ENCODE data around the gene ZNF324.
"Not testable (repeated sequence)": the region's sequence is repeated elsewhere in the genome, so short reads cannot be mapped to it uniquely, and the experiment has no call there.

ZNF324 gene

DNA sequence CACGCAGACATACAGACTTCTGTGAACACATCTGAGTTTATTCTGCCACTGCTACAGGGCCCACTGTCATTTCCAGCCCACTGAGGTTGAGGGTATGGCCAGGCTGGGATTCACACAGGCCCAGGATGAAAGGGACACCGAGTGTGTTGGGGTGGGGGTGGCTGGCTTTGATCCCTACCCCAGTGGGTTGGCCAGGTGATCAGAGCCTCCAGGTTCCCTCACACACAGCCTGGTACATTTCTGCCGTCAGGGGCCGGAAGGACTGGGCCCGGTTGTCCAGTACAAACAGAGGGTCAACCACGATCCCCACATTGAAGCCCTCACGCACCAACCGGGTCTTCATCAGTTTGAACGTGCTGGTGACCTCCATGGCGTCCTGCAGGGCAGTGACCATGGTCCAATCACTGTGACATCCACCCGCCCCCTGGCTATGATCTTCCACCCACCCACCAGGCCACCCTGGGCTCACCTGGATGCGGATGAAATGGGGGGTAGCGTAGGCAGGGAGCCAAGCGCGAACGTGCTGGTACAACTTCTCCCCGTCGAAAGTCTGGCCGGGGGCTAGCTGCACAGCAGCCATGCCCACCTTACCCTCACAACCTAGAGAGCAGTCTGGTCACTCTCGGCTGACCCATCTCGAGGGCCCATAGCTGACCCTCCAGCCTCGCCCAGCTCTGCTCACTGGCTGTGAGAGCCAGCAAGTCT lies 31.6 kb downstream of the ZNF324 start:
- in situ Hi-C loops (cut with HindIII; ENCODE audit: low sequenced_read_pairs), result no loop called here

DNA sequence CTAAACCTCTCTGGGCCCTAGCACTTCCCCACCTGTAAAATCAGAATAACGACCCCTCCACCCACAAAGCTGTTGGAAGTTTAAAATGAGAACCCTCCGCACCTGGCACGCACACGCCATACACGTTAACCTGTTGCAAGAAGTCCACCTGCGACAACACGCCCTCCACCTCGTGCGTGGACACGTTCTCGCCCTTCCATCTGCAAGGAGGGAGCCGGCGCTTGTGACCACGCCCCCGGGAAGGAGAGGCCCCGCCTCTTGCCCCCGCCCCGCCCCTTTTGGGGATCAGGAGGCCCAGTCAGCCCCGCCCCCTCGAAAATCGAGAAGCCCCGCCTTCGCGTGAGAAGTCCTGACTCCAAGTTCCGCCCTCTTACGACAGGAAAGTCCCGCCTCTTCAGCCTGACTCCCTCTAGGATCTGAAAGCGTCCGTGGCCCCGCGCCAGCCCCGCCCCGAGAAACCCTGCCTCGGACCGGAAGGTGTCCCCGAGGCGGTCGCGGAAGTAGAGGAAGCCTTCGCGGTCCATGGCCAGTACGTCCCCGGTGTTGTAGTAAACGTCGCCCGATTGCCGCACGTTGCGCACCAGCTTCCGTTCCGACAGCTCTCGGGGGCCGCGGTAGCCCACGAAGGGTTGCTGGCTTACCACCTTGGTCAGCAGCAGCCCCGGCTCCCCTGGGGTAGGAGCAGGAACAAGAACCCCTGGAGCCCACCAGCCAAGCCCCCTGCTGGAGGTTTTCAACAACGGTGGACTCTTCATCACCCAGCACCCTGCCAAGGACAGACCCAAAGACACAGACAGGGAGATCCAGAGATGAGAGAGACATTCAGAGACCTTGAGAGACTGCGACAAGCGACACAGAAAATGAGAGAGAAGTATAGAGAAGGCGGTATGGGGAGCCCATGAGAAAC lies 32.4 kb downstream of the ZNF324 start:
- in situ Hi-C loops (cut with HindIII; ENCODE audit: low sequenced_read_pairs), result no loop called here

DNA sequence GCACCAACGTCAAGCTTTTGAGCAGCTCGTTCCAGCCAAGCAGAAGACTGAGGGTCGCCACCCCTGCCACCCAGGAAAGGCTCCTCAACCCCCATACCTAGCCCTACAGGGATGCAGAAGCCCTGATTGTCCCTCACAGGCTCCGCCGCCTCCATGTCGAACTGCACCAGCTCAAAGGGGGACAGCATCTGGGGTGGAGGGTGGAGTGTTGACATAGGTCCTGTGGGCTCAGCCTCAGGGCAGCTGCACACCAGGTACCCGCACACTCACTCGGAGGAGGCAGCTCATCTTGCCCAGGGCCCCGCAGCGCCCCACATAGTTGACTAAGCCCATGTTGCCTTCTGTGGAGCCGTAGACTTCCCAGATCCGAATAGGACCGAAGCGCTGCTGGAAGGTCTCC lies 33.4 kb downstream of the ZNF324 start:
- in situ Hi-C loops (cut with HindIII; ENCODE audit: low sequenced_read_pairs), result no loop called here

GRCh38 chr19:58507602-58508223 lies 40.8 kb downstream of the ZNF324 start:
- in situ Hi-C loops (cut with HindIII; ENCODE audit: low sequenced_read_pairs), result not testable (repeated sequence)

DNA sequence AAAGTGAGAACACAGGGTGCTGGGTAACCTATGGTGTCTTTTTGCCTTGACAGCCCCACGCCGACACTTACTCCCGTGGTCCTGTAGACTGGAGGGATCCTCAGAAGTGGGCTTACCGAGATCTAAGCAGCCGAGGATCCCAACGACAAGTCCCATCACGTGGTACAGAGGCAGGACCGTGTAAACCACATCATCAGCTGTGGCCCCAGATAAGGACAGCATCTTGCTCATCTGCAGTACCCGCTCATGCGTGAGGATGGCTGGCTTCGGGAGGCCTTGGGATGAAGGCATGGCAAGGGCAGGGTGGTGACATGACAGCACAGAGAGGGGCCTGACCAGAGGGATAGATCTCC lies 42.8 kb downstream of the ZNF324 start:
- in situ Hi-C loops (cut with HindIII; ENCODE audit: low sequenced_read_pairs), result no loop called here

- in situ Hi-C loops (cut with HindIII; ENCODE audit: low sequenced_read_pairs), result no loop called here
Observed at GRCh38 chr19:58510084-58510862, 43.4 kb downstream of the ZNF324 start.

DNA sequence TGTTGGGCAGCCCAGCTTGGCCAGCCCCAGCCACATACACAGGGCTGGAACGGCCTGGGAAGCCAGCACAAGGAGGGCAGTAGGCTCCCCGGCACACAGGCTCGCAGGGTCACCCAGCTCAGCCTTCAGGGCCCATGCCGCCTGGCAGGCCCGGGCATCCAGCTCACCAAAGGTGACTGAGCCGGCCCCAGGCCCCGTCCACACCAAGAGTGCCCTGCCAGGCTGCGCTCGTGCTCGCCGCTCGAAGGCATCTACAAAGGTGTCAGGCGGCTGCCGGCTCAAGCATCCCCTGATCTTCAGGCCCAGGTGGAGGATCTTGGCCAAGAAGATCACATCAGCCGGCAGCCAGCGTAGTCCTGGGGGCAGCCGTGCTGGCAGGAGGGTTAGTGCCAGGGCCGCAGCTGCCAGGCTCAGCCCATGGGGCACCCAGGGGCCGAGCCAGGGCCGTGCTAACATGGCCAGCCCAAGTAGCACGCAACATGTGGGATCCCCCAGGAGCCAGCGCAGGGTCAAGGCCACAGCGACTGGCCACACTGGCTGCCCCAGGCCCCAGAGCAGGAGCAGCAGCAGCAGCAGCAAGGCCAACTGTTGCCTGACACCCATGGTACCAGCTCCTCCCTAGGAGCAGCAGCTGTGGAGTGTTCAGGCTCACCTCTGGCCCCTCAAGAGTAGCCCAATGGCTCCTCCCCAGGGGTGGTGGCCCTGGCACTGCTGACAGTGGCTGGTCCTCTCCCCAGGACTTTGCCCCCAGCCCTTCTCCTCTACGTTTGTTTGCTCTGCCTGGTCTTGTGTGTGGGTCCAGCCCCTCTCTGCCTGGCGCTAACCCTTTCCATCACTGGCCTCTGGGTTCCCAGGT lies 44.7 kb downstream of the ZNF324 start, which contains the start of gene SLC27A5:
Gene SLC27A5, minus strand, starts transcription at position 640 of the 856 bp plus-strand sequence. Its CDS starts 37 bp downstream, at position 603.
- in situ Hi-C loops (cut with HindIII; ENCODE audit: low sequenced_read_pairs), result no loop called here

DNA sequence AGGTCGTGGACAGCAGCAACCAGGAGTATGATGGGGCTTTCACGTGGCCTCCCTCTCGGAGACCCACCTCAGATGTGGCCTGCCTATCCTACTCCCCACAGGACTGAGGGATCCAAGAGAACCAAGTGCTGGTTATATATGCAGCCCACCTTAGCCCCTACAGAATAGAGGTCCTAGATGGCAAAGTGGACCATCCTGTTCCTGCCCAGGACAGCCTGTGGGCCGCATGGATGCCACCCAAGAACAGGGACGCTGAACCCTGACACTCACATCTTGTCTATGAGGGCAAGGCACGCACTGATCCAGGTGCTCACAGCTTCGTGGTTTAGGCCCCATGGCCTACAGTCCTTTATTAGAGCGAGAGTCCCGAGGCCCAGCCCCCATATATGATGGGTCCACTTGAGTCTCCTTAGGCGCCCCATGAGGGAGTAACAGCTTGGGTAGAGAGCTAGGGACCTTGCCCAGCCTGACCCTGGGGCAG lies 46.4 kb downstream of the ZNF324 start:
- in situ Hi-C loops (cut with HindIII; ENCODE audit: low sequenced_read_pairs), result no loop called here

- in situ Hi-C loops (cut with HindIII; ENCODE audit: low sequenced_read_pairs), result no loop called here
Observed at GRCh38 chr19:58513694-58514563, 47.0 kb downstream of the ZNF324 start.

- in situ Hi-C loops (cut with HindIII; ENCODE audit: low sequenced_read_pairs), result no loop called here
Observed at GRCh38 chr19:58514564-58515022, 47.7 kb downstream of the ZNF324 start.

DNA sequence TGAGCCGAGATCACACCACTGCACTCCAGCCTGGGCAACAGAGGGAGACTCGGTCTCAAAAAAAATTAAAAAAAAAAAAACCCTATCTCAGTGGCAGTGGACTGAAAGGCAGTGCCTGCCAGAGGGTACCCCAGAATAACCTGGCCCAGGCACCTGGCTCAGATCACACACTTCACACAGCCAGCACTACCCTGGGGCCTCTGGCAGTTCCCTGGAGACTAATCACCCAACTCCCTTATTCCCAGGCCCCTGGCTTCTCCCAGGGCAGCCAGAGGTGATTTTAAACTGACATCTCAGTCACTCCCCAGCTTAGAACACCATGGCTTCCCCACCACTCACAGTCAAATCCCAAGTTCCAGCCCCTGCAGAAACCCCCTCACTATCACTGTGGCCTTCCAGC lies 48.4 kb downstream of the ZNF324 start:
- in situ Hi-C loops (cut with HindIII; ENCODE audit: low sequenced_read_pairs), result no loop called here

GRCh38 chr19:58516246-58516836 lies 49.5 kb downstream of the ZNF324 start:
- in situ Hi-C loops (cut with HindIII; ENCODE audit: low sequenced_read_pairs), result no loop called here

GRCh38 chr19:58516964-58517833 lies 50.3 kb downstream of the ZNF324 start:
- in situ Hi-C loops (cut with HindIII; ENCODE audit: low sequenced_read_pairs), result no loop called here

DNA sequence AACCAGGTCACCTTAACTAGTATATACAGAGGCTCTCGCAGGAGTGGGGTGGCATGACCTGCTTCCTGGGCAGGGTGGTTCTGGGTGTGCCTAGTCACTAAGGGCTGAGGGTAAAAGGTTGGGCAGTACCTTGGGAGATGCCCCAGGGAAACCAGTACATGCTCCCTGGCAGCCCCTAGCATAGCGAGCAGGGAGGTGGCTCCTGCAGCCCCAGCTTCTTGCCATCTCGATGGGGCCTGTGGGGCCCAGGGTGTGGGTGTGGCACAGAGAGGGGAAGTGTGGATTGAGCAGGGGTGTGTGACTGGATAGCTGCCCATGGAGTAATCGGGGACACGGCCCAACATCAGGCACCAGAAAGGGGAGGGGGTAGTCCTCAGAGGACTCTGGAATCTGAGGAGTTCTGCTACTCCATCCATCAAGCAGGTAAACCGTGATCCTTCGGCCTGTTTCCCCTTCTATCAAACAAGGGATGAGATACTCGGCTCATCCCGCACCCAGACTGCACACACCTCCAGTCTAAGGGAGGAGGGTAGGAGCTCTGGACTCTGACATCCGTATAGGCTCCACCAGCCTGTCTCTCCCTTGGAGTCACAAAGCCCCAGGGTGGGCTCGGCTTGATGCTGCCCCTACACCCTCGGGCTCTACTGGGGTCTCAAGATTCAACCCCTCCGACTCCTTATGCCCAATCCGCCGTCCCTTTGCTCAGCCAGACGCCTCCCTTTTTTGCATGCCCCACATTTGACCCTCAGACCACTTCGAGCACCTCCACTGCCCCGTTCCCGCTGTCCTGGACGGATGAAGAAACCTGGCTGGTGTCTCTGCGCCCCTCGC lies 51.6 kb downstream of the ZNF324 start:
- in situ Hi-C loops (cut with HindIII; ENCODE audit: low sequenced_read_pairs), result no loop called here

- in situ Hi-C loops (cut with HindIII; ENCODE audit: low sequenced_read_pairs), result no loop called here
Observed at GRCh38 chr19:58519087-58519354, 52.1 kb downstream of the ZNF324 start.

DNA sequence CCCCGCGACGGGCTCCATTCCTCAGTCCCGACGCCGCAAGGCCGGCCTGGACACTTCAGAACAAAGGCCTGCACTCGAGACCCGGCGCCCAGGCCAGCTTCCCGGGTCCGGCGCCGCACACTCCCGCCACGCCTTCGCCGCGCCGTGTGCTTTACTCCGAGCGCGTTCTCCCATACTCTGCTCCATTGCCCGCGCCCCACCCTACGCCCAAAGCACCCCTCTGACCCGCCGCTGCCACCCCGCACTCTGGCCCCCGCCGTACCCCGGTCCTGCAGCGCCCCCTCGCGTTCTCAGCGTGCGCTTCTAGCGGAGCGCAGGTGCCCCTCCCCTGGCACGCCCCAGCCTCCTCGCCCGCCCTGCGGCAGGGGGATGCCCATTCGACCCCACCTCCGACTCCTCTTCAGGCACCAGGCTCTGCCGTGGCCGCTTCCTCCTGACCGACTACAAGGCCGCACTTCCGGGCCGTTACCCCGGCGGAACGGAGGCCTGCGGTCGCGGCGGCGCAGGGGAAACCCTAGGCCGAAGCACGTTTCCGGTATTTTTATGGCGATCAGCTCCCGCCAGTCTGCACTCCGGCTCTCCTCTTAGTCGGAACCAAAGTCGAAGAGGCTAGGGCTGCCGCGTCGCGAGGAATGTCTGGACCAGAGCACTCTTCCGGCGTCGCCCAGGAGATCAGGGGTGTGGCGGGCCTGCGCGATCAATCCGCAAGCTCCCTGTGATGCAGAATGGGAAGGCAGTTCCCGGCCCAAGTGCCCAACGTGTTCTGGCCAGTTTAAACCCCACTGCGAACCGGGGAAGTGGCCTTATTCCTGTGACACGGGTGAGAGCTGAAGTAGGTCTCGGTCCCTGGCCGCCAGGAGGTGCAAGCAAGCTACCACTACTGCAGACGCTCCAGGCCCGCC lies 52.7 kb downstream of the ZNF324 start, which contains the start of gene ZBTB45:
Gene ZBTB45, minus strand, starts transcription at position 456 of the 902 bp plus-strand sequence. CDS start 2,137 bp downstream, outside the sequence.
- in situ Hi-C loops (cut with HindIII; ENCODE audit: low sequenced_read_pairs), result no loop called here

Measured in endothelial cell of hepatic sinusoid (primary cell).